ENCODE data around the gene CACNB2.

- TF ChIP-seq, protein P1, sequence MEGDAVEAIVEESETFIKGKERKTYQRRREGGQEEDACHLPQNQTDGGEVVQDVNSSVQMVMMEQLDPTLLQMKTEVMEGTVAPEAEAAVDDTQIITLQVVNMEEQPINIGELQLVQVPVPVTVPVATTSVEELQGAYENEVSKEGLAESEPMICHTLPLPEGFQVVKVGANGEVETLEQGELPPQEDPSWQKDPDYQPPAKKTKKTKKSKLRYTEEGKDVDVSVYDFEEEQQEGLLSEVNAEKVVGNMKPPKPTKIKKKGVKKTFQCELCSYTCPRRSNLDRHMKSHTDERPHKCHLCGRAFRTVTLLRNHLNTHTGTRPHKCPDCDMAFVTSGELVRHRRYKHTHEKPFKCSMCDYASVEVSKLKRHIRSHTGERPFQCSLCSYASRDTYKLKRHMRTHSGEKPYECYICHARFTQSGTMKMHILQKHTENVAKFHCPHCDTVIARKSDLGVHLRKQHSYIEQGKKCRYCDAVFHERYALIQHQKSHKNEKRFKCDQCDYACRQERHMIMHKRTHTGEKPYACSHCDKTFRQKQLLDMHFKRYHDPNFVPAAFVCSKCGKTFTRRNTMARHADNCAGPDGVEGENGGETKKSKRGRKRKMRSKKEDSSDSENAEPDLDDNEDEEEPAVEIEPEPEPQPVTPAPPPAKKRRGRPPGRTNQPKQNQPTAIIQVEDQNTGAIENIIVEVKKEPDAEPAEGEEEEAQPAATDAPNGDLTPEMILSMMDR (IDR thresholded peaks at IDR 0.05; ENCODE audit: extremely low read depth in 1 of 2, insufficient read depth in 1 of 2, low read depth in 1 of 2, low read length in 2 of 2), result no peak
- TF ChIP-seq MAX (IDR thresholded peaks at IDR 0.05; ENCODE audit: insufficient read depth, insufficient read length) (no peak), JUN (IDR thresholded peaks at IDR 0.05; ENCODE audit: borderline replicate concordance, insufficient read depth, insufficient read length, low read depth) (no peak), POLR2A (IDR thresholded peaks at IDR 0.05; ENCODE audit: low read depth, low read length) (no peak), EZH2 (IDR thresholded peaks at IDR 0.05; ENCODE audit: borderline replicate concordance, low read depth, low read length, severe bottlenecking) (no peak), POLR2AphosphoS5 (IDR thresholded peaks at IDR 0.05; ENCODE audit: insufficient read depth, low read depth, low read length) (no peak), FOS (IDR thresholded peaks at IDR 0.05; ENCODE audit: borderline replicate concordance, insufficient read depth, low read length) (no peak), MYC (IDR thresholded peaks at IDR 0.05; ENCODE audit: low read depth, low read length) (no peak)
Measured at GRCh38 chr10:18164093-18164492, 23.9 kb downstream of the CACNB2 start.

All from endothelial cell of umbilical vein (primary cell).